OCI-LY3 (cell line): Measurements from ENCODE around the gene LYPD6B.

Source experiments
- CTCF ChIP-seq: fragments of 200-600, 300-600 bp; sonication (generic); IDR thresholded peaks from 2 replicates; pipeline ENCODE4 v1.5.1; 2014; ENCODE audit warnings: antibody characterized with exemption, low read length, low read depth
- EZH2phosphoT487 ChIP-seq: fragments of 200-600 bp; shearing (Covaris generic); IDR thresholded peaks from 2 replicates; pipeline ENCODE4 v1.6.1; 2018; ENCODE audit warnings: antibody characterized with exemption, mixed run types, low read depth

DNA sequence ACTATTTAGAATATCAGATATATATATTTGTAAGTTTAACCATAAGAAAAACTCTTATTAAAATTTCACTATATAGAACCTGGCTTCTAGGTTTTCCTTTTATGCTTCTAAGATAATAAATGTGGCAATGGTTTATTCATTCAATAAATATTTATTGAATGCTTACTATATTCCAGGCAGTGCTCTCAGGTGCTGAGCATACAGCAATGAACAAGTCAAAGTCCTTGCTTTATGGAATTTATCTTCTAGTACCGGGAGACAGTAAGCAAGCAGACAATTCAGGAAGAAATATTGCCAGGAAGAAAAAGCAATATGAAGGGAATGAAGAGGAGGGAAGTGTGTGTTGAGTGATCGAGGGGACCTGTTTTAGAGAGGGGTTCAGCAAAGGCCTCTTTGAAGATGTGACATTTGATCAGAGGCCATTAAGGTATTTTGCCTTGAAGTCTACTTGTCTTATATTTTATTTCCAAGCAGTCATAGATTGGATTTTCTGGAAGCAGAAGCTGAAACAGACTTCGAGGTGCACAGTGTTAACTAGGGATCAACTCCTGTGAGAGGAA lies 197.4 kb downstream of the LYPD6B start:
- TF ChIP-seq EZH2phosphoT487 = no peak
- no peak for TF ChIP-seq CTCF
